Hippocampal formation (tissue), 2 donors: ENCODE measurements around the gene SLC22A1.
A peak's percentile ranks its signal among the peaks of the same experiment; 100 is the strongest.
"Not testable (repeated sequence)": the region's sequence is repeated elsewhere in the genome, so short reads cannot be mapped to it uniquely, and the experiment has no call there.

Source experiments
- DNase-seq, 2 donors: peaks; one replicate each; lab custom pipeline; 2025; lab: John Stamatoyannopoulos, UW

The SLC22A1 gene

GRCh38 chr6:160121558-160121957 lies at the start of gene SLC22A1:
Gene SLC22A1, plus strand, starts transcription at chr6:160121815. Its CDS starts 121 bp downstream, at chr6:160121936.
- no peak for DNase-seq

- no peak for DNase-seq
Observed at GRCh38 chr6:160073272-160073671, 48.3 kb upstream of the SLC22A1 start.

GRCh38 chr6:160076009-160076408 lies 45.6 kb upstream of the SLC22A1 start:
- DNase-seq, result no peak

- DNase-seq, result no peak
Observed at GRCh38 chr6:160077024-160077423, 44.6 kb upstream of the SLC22A1 start.

- no peak for DNase-seq
Observed at GRCh38 chr6:160077526-160077925, 44.1 kb upstream of the SLC22A1 start.

- DNase-seq, result no peak
Observed at GRCh38 chr6:160078883-160079685, 42.5 kb upstream of the SLC22A1 start.

GRCh38 chr6:160079686-160080043 lies 42.0 kb upstream of the SLC22A1 start:
- DNase-seq, result no peak

GRCh38 chr6:160080097-160080496 lies 41.5 kb upstream of the SLC22A1 start:
- no peak for DNase-seq

- DNase-seq, result no peak
Observed at GRCh38 chr6:160081398-160081797, 40.2 kb upstream of the SLC22A1 start.

- no peak for DNase-seq
Observed at GRCh38 chr6:160082627-160083026, 39.0 kb upstream of the SLC22A1 start.

- no peak for DNase-seq
Observed at GRCh38 chr6:160084198-160084776, 37.3 kb upstream of the SLC22A1 start.

- DNase-seq, result no peak
Observed at GRCh38 chr6:160085226-160085625, 36.4 kb upstream of the SLC22A1 start.

GRCh38 chr6:160085713-160086505 lies 35.7 kb upstream of the SLC22A1 start:
- no peak for DNase-seq

- DNase-seq, result no peak
Observed at GRCh38 chr6:160086754-160087153, 34.9 kb upstream of the SLC22A1 start.

GRCh38 chr6:160088069-160088783 lies 33.4 kb upstream of the SLC22A1 start:
- peak; percentile 37 to 63 for DNase-seq

- no peak for DNase-seq
Observed at GRCh38 chr6:160088784-160089533, 32.7 kb upstream of the SLC22A1 start.

- no peak for DNase-seq
Observed at GRCh38 chr6:160089534-160089897, 32.1 kb upstream of the SLC22A1 start.

- not testable (repeated sequence) for DNase-seq
Observed at GRCh38 chr6:160090442-160091239, 31.0 kb upstream of the SLC22A1 start.

GRCh38 chr6:160092176-160092575 lies 29.4 kb upstream of the SLC22A1 start:
- DNase-seq, result not testable (repeated sequence)

GRCh38 chr6:160092602-160093001 lies 29.0 kb upstream of the SLC22A1 start:
- DNase-seq, result no peak

GRCh38 chr6:160093061-160093460 lies 28.6 kb upstream of the SLC22A1 start:
- no peak for DNase-seq
